Adrenal gland (tissue), 12 donors: ENCODE results near the gene SOWAHD. TPM values are rescaled to one million over a fixed set of nuclear protein-coding genes. Genes with fewer than 3 reads are reported as not detected.
A peak's percentile ranks its signal among the peaks of the same experiment; 100 is the strongest.

Source experiments
- DNase-seq, 7 donors: peaks; one replicate each; pipeline ENCODE4 v3.0.0-alpha.2; 2019 to 2020
- H3K27ac ChIP-seq, 5 donors: fragments of 200-600 bp; sonication (generic) in 4 of 5; 1 replicate in 3 of 5; 2 replicates in 2 of 5; pipeline versions ENCODE4 v1.5.1 to v1.8.0; 2016 to 2020; ENCODE audit warnings: mild to moderate bottlenecking in 1 of 5
- H3K27me3 ChIP-seq: fragments of 200-600 bp; 2 replicates; pipeline ENCODE4 v1.8.0; 2021
- H3K36me3 ChIP-seq, 2 donors: fragments of 200-600 bp; replicated peaks in 1 of 2; 1 replicate in 1 of 2; 2 replicates in 1 of 2; pipeline versions ENCODE4 v1.5.1 to v1.8.0; 2018 to 2022
- H3K4me1 ChIP-seq, 2 donors: fragments of 200-600 bp; replicated peaks in 1 of 2; 1 replicate in 1 of 2; 2 replicates in 1 of 2; pipeline versions ENCODE4 v1.5.1 to v1.8.0; 2018 to 2021
- H3K4me3 ChIP-seq, 4 donors: fragments of 200-600 bp; sonication (generic) in 3 of 4; one replicate each; pipeline ENCODE4 v1.5.1; 2016 to 2018
- H3K9me3 ChIP-seq, 3 donors: fragments of 200-600 bp; sonication (generic) in 1 of 3; replicated peaks in 1 of 3; 1 replicate in 2 of 3; 2 replicates in 1 of 3; pipeline versions ENCODE4 v1.5.1 to v1.8.0; 2016 to 2021
- CTCF ChIP-seq, 6 experiments: fragments of 450-650 bp in 4 of 6; fragments of 200-600 bp in 2 of 6; sonication (generic) in 1 of 6; IDR thresholded peaks; 1 replicate in 5 of 6; 2 replicates in 1 of 6; pipeline versions ENCODE4 v1.5.1 to v1.8.0; 2016 to 2021; ENCODE audit warnings: antibody characterized with exemption in 6 of 6, mild to moderate bottlenecking in 2 of 6, moderate library complexity in 1 of 6
- POLR2A ChIP-seq, 2 donors: fragments of 450-650 bp; IDR thresholded peaks; one replicate each; pipeline ENCODE4 v1.6.1; 2017; ENCODE audit warnings: antibody characterized with exemption in 2 of 2, mild to moderate bottlenecking in 2 of 2, moderate library complexity in 1 of 2
- WGBS, 4 donors: extraction: QIAGEN DNeasy Blood & Tissue Kit in 2 of 4; methylation state at CpG; one replicate each; pipeline versions ENCODE4 v1.1.5 to v1.1.7; 2013 to 2017; 5-methylcytosine and 5-hydroxymethylcytosine counted together
- intact Hi-C, 2 donors: fragments of 100-400 bp; cut with DNase I; formaldehyde crosslinking; loops; one replicate each; pipeline versions ENCODE4 v1.14.1 to v1.15.0; 2022 to 2023
- polyA plus RNA-seq, 3 donors: library from polyadenylated mRNA; stranded (reverse); fragments of 200-250 nt in 2 of 3; fragments of 350-450 nt in 1 of 3; fragmentation: Illumina TruSeq in 1 of 3; extraction: RNeasy Lipid Tissue Mini Kit (QIAGEN cat#74804) in 1 of 3; gene quantifications; one replicate each; pipeline ENCODE4 v1.2.3, GENCODE V29; 2013 to 2014
- total RNA-seq, 9 donors: library from RNA; depleted of rRNA in 4 of 9; stranded (reverse); fragments of >200 nt in 4 of 9; fragments of 120-200 nt in 1 of 9; fragmentation: NEBNext Ultra II Directional in 1 of 9; extraction: Animal tissue kit (Norgen Biotek cat#: 25700) in 1 of 9; gene quantifications; one replicate each; pipeline versions ENCODE4 v1.1.0 to v1.2.4, GENCODE V29; 2013 to 2023
- donor health status: healthy with polysubstance abuse.
- donor health status: Bipolar disorder and iron deficiency.
- donor health status: DM: yes; HTN: yes; CAD: no.
- donor health status: DM: no; HTN: no; CAD: no.
- donor health status: DM: no; HTN: no; CAD: no.
- donor health status: DM: yes; HTN: yes; CAD: no.

The SOWAHD gene
- total and polyA plus RNA-seq, 12 donors: 0.13 to 5.9 (median 1.3) TPM; not detected in 1

- 17 to 75% (median 48%) methylated on average over 2 to 7 of the region's 7 CpGs; no CpG with 5 or more reads in 1 of the 4 donors for WGBS, 4 donors
- Histone ChIP-seq H3K36me3 (no peaks in the 10 kb centered on the region), H3K27me3 (no peaks in the 10 kb centered on the region), H3K4me3 (no peak overlapping the region), H3K4me1 (no peaks in the 10 kb centered on the region), H3K27ac (no peak overlapping the region), H3K9me3 (no peaks in the 10 kb centered on the region)
- intact Hi-C loops: no loop called here
- DNase-seq: peak in 6 of 7 donors; percentile 20 to 57 (median 42)
- no peak for TF ChIP-seq CTCF (IDR thresholded peaks at IDR 0.05)
- no peak for TF ChIP-seq POLR2A (IDR thresholded peaks at IDR 0.05)
These were observed 23.5 kb upstream of the SOWAHD start for GRCh38 chrX:119734897-119735339.

- H3K4me1 ChIP-seq: no peaks in the 10 kb centered on the region
- H3K27ac ChIP-seq: no peak overlapping the region
- TF ChIP-seq POLR2A (IDR thresholded peaks at IDR 0.05) (no peak), CTCF (IDR thresholded peaks at IDR 0.05) (no peak)
- no peak for DNase-seq
- H3K27me3 ChIP-seq: no peaks in the 10 kb centered on the region
- H3K4me3 ChIP-seq: no peak overlapping the region
- H3K9me3 ChIP-seq: no peaks in the 10 kb centered on the region
- WGBS, 4 donors: 77 to 91% (median 83%) methylated on average over 5 to 6 of the region's 6 CpGs; no CpG with 5 or more reads in 1 of the 4 donors
- intact Hi-C loops: no loop called here
- H3K36me3 ChIP-seq: no peaks in the 10 kb centered on the region
These were observed 22.9 kb upstream of the SOWAHD start for GRCh38 chrX:119735467-119735866.

- H3K27ac ChIP-seq: no peak overlapping the region
- no peak for DNase-seq
- 65 to 76% (median 74%) methylated on average over 7 to 12 of the region's 12 CpGs for WGBS, 4 donors
- H3K4me3 ChIP-seq: no peak overlapping the region
- no peaks in the 10 kb centered on the region for H3K36me3 ChIP-seq
- no peaks in the 10 kb centered on the region for H3K27me3 ChIP-seq
- TF ChIP-seq CTCF (IDR thresholded peaks at IDR 0.05) (no peak), POLR2A (IDR thresholded peaks at IDR 0.05) (no peak)
- H3K9me3 ChIP-seq: no peaks in the 10 kb centered on the region
- no peaks in the 10 kb centered on the region for H3K4me1 ChIP-seq
- intact Hi-C loops: no loop called here
These were observed 22.1 kb upstream of the SOWAHD start for GRCh38 chrX:119736206-119736764.

GRCh38 chrX:119738742-119739141 lies 19.6 kb upstream of the SOWAHD start:
- H3K36me3 ChIP-seq: no peaks in the 10 kb centered on the region
- intact Hi-C loops: no loop called here
- TF ChIP-seq POLR2A (IDR thresholded peaks at IDR 0.05) (no peak), CTCF (IDR thresholded peaks at IDR 0.05) (no peak)
- no peak for DNase-seq
- no peaks in the 10 kb centered on the region for H3K27me3 ChIP-seq
- no peaks in the 10 kb centered on the region for H3K4me1 ChIP-seq
- H3K27ac ChIP-seq: no peak overlapping the region
- WGBS, 4 donors: 52 to 64% (median 59%) methylated on average over 4 to 5 of the region's 5 CpGs
- H3K4me3 ChIP-seq: no peak overlapping the region
- no peaks in the 10 kb centered on the region for H3K9me3 ChIP-seq
